GM21737 (cell line): ENCODE data around the gene ARHGEF7.
"Not testable (repeated sequence)": the region's sequence is repeated elsewhere in the genome, so short reads cannot be mapped to it uniquely, and the experiment has no call there.

Source experiments
- ATAC-seq: cut with Tn5 transposase; IDR thresholded peaks from one replicate; pipeline ENCODE4 v1.9.1; 2021; ENCODE audit warnings: mild to moderate bottlenecking, moderate library complexity; ENCODE audit not compliant: unreplicated experiment

ARHGEF7 gene, protein sequence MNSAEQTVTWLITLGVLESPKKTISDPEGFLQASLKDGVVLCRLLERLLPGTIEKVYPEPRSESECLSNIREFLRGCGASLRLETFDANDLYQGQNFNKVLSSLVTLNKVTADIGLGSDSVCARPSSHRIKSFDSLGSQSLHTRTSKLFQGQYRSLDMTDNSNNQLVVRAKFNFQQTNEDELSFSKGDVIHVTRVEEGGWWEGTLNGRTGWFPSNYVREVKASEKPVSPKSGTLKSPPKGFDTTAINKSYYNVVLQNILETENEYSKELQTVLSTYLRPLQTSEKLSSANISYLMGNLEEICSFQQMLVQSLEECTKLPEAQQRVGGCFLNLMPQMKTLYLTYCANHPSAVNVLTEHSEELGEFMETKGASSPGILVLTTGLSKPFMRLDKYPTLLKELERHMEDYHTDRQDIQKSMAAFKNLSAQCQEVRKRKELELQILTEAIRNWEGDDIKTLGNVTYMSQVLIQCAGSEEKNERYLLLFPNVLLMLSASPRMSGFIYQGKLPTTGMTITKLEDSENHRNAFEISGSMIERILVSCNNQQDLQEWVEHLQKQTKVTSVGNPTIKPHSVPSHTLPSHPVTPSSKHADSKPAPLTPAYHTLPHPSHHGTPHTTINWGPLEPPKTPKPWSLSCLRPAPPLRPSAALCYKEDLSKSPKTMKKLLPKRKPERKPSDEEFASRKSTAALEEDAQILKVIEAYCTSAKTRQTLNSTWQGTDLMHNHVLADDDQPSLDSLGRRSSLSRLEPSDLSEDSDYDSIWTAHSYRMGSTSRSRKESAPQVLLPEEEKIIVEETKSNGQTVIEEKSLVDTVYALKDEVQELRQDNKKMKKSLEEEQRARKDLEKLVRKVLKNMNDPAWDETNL

DNA sequence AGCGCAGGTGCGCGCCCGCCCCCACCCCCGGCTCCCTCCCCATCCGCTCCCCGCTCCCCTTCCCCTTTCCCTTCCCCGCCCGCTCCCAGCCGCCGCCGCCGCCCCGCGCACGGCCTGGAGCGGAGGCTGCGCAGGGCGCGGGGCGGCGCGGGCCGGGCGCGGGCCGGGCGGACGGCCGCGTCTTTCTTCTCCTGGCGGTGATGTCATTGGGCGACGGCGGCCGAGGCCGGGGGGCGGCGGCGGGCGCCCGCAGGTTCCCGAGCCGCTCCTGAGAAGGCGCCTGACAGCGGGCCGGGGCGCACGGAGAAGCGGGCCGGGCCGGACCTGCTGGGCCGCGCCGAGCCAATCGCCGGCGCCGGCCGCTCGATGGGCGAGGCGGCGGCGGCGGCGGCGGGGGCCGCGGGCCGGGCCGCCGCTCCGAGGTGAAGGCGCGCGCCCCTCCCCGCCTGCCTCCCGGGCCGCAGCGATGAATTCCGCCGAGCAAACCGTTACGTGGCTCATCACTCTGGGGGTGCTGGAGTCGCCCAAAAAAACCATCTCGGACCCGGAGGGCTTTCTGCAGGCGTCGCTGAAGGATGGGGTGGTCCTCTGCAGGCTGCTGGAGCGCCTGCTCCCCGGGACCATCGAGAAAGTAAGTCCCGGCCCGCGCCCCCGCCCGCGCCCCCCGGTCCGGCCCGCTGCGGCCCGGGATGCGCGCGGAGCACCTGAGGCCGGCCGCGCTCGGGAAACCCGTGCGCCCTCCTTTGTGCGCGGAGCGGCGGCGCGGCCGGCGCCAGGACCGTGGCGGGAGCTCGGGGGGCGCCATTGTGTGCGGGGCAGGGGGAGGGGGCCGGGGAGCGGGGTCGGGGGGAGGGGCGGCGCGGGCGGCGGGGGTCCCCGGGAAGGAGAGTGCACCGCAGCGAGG lies at the start of gene ARHGEF7:
Gene ARHGEF7 (plus strand): TSS at position 250 of the 904 bp plus-strand sequence. CDS start 217 bp downstream, at position 467.
- no peak for ATAC-seq

DNA sequence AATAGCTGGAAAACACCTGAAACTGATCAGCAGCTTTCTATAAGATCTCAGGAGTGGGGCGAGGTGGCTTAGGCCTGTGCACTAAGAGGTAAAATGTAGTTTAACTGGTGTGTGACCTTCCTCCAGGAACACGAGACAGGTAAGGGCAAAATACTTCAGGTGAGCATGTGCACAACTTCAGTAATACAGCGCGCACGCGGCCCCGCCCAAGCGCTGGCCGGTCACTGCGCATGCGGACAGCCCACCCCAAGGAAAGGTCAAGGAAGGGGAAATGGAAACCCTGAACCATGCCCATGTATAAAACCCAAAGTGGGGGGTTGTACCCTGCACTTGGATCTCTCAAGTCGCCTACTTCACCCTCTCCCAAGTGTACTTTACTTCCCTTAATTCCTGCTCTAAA lies 49.4 kb upstream of the ARHGEF7 start:
- ATAC-seq: no peak

DNA sequence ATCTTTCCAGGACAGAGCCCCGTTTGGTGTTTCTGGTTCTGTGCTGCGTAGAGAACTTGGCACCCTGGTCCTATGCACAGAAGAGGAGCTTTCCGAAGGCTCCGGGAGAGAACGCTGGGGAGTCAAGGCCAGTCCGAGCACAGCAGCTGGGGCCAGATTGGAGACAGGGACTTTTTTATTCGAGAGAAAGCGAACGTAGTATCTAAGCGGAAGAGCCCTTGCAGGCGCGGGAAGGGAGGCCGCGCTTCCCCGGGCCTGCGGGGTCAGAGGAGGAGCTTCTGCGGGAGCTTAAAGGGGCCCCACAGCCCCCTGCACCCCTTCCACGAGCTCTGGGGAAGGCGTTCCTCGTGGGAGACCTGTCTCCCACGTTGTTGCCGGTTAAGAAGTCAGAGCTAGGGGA lies 48.6 kb upstream of the ARHGEF7 start:
- ATAC-seq: no peak

DNA sequence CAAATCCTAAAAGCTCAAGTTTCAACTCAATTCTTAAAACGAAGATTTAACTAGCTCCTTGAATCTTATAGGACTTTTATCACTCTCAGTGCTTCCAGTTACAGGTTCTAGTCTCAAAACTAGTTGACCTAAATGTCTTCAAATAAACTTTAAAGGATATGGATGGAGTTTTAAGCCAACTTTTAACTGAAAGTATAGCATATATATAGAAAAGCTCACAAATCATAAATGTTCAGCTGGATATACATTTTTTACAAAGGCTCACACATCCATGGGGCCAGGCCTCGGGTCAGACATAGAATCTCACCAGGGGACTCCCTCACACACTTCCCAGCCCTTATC lies 47.1 kb upstream of the ARHGEF7 start:
- no peak for ATAC-seq

DNA sequence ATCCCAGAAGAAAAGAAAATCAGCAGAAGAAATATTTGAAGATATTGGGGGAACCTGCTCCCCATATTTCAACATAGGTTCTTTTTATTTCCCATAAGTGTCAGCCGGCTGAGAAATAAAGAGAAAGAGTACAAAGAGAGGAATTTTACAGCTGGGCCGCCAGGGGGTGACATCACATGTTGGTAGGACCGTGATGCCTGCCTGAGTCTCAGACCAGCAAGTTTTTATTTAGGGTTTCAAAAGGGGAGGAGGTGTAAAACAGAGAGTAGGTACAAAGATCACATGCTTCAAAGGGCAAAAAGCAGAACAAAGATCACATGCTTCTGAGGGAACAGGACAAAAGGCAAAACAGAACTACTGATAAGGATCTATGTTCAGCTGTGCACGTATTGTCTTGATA lies 44.0 kb upstream of the ARHGEF7 start:
- ATAC-seq: not testable (repeated sequence)

DNA sequence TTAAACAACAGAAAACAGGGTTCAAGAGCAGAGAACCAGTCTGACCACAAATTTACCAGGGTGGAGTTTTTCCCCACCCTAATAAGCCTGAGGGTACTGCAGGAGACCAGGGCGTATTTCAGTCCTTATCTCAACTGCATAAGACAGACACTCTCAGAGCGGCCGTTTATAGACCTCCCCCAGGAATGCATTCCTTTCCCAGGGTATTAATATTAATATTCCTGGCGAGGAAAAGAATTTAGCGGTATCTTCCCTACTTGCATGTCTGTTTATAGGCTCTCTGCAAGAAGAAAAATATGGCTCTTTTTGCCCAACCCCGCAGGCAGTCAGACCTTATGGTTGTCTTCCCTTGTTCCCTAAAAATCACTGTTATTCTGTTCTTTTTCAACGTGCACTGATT lies 43.6 kb upstream of the ARHGEF7 start:
- ATAC-seq: not testable (repeated sequence)

DNA sequence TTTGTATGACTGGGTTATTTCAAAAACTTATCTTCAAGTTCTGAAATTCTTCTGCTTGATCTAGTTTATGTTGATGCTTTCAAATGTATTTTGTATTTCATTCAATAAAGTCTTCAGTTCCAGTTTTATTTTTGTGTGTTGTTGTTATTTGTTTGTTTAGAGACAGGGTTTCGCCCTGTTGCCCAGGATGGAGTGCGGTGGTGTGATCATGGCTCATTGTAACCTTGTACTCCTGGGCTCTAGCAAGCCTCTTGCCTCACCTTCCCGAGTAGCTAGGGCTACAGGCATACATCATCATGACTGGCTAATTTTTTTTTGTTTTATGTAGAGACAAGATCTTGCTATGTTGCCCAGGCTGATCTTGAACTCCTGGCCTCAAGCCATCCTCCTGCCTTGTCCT lies 40.3 kb upstream of the ARHGEF7 start:
- ATAC-seq: no peak

DNA sequence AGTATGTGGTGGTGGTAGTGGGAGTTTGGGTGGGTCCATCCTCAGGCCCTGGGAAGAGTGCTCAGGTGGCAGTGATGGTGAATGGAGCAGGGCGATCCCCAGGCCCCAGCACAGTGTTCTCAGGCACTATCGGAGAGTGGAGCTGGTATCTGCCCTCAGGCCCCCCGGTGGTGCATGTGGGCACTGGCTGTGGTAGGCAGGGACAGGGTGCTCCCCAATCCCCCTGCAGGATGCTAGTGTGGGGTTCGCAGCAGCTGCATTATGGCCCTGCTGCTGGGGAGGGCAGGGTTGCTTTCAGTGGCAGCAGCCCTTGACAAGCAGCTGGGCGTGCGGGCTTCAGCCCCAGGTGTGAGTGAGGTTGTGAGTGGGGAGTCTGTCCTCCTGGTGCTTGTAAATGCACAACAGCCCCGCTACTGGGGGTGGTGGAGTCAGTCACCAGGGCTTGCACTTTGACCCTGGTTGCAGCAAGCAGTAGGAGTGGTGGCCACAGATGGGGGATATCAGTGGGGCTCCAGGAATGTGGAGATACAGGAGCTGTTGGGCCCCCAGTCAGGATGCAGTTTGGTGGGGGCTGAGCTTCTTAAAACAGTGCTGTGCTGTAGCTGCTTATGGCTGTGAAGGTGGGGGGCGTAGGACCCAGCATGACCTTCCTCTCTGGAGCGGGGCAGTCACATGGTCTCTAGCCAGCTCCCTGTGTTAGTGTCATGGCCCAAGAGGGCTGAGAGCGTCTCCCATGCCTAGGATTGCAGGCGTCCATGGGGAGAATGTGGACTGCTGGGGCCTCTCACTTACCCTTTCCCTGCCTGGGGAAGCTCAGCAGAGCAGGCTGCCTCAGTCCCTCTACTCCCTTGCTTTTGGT lies 38.7 kb upstream of the ARHGEF7 start:
- no peak for ATAC-seq

DNA sequence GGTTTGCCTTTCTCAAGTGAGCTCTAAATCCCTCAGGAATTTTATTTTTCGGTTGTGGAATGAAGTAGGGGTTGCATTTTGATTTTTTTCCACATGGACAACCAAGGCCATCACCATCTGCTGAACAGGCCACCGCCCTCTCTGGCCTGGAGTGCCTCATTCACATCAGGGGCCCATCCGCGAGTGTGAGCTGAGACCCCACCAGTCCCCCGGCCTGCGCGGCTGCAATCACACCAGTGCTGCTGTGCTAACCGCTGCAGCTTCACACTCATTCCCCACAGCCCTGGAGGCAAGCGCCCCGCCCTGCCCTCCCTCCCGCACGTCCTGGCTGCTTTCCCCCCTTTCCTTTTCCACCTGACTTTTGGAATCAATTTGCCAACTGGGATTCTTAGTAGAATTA lies 35.7 kb upstream of the ARHGEF7 start:
- ATAC-seq: no peak

DNA sequence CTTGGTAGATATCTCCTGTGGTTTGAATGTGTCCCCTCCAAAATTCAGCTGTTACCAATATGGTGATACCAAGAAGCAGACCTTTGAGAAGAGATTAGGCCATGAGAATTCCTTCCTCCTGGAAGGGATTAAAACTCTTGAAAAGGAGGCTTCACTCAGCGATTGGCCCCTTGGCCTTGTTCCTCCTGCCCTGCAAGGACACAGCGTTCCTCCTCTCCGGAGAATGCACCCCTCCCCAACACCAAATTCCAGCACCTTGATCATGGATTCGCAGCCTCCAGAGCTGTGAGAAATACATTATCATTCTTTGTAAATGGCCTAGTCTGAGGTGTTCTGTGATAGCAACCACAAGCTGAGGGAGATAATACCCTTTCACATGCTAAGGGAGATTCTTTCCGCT lies 34.5 kb upstream of the ARHGEF7 start:
- no peak for ATAC-seq

DNA sequence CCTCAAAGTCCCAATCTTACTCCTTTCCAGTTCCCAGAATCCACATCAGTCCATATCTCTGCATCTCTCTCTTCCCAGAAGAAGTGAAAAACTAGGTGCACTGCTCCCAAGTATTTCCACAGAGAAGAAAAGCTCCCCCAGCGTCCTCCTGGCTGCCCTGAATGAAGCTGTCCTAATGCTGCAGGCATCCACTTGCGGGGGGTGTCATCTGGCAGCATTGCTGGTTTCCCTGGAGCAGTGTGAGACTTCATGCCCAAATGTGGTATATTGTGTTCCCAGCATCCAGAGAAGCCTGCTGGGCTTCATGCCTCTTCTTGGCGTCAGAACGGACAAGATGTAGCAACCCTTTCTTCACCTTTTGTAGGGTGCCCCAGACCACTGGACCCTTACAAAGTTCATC lies 32.9 kb upstream of the ARHGEF7 start:
- ATAC-seq: no peak

DNA sequence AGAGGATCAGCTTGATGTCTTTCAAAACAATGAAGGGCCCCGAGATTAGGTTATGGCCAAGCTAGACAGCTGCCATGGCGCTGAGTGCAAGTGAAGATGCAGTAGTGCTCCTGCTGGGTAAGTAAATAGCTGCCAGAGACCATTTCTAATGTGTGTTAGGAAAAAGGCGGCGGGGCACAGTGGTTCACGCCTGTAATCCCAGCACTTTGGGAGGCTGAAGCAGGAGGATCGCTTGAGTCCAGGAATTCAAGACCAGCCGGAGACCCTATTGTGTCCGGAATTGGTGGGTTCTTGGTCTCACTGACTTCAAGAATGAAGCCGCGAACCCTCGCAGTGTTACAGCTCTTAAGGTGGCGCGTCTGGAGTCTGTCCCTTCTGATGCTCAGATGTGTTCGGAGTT lies 32.3 kb upstream of the ARHGEF7 start:
- not testable (repeated sequence) for ATAC-seq

DNA sequence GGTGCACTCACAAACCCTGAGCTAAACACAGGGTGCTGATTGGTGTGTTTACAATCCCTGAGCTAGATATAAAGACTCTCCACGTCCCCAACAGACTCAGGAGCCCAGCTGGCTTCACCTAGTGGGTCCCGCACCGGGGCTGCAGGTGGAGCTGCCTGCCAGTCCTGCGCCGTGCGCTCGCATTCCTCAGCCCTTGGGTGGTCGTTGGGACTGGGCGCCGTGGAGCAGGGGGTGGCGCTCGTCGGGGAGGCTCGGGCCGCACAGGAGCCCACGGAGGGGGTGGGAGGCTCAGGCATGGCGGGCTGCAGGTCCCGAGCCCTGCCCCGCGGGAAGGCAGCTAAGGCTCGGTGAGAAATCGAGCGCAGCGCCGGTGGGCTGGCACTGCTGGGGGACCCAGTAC lies 31.4 kb upstream of the ARHGEF7 start:
- not testable (repeated sequence) for ATAC-seq

DNA sequence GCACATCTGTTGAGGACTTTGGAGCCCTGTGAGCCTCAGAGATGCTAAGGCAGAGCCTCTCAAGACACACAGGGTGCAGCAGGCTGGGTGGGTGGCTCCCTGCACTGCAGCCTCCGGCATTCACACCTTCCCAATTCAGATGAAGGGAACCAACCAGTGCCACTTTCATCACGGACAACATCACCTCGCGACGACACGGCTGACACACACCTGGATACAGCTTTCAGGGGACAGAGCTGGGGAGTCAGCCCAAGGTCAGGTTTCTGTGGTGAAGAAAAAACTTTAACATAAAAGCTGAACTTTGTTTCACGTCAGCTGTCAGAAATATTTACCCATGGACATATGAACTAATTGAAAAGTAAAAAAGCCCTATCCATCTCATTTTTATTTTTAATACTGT lies 24.9 kb upstream of the ARHGEF7 start:
- ATAC-seq: no peak

DNA sequence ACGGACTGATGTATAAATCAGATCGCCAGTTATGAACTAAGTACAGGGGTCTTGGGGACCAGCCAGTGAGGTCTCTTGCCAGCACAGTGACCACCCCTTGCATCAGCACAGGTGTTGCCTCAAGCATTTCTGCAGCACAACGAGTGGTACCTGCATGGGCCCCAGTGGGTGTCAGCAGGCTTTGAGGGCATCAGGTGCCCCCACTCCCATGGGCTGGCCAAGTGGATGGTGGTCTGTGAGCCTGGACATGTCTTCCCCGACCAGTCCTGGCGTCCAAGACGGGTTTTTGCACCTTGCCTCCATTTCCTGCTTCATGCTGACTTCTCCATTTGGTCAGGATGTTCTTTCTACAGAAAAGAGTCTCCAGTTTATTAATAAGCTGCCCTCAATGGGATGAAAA lies 22.4 kb upstream of the ARHGEF7 start:
- no peak for ATAC-seq

DNA sequence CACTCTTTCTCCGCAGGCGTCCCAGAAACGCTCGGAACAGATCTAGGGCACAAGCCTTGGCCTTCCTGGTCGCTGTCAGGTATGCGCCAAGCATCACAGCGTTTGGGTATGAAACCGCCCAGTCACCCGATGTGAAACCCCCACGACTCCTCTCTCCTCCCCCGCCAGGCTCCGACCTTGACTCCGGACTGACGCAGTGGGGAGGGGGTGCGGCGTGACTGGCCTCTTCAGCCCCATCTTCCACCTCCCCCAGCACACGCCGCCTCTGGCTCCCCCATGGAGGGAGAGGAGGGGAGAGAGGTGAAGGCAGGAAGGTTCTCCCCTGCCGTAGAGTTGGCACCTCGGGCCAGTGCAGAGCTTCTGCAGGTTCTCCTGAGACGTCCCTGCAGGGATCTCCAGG lies 22.0 kb upstream of the ARHGEF7 start:
- no peak for ATAC-seq

DNA sequence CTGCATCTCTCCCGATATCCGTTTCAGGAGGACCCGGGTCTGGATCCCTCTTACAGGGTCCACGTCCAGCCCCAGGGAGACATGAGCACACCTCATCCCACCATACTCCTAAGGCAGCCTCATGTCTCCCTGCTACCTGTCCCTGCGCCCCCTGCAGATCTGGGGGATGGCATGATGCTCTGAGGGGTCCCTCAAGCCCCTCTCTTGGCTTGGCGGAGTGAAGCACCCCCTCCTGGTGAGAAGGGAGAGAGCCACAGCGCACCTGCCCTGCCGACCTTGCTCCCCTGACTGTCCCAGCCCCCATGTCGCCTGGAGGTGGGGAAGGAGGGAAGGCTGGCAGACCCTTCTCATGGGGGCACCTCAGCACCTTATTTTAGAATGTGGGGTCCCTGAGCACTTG lies 21.5 kb upstream of the ARHGEF7 start:
- no peak for ATAC-seq

DNA sequence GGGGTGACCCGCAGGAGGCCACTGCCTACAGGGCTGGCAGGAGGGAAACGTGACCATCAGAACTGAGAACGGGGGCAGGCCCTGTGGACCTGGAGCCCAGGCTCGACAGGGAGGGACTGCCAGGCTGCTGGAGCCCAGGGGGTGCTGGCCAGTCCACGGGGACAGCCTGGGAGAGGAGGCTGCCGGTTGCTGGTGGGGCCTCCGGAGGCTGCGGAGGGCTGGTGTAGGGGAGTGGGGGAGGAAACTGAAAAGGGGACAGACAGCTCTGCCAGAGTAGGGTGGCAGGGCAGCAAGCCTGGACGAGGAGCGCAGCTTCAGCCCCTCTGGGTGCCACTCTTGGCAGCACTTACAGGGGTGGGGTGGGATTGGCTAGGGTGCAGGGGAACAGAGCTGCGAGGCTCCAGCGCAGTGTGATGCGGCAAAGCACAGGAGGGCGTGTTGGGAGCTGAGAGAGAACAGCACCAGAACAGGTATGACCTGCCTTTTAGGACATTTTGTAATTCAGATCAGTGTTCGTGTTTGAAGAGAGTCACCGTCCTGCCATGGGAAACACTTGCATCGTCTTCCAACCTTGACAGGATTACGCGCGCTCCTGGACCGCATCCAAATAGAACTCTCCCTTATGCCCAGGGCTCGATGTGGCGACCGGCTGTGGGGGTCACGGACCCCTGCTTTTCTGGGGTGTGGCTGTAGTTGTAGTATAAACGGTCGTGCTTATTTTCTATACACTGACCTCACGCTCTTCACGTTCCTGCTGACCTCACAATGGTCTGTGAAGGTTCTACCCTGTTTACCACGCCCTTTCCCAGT lies 19.9 kb upstream of the ARHGEF7 start:
- ATAC-seq: no peak

DNA sequence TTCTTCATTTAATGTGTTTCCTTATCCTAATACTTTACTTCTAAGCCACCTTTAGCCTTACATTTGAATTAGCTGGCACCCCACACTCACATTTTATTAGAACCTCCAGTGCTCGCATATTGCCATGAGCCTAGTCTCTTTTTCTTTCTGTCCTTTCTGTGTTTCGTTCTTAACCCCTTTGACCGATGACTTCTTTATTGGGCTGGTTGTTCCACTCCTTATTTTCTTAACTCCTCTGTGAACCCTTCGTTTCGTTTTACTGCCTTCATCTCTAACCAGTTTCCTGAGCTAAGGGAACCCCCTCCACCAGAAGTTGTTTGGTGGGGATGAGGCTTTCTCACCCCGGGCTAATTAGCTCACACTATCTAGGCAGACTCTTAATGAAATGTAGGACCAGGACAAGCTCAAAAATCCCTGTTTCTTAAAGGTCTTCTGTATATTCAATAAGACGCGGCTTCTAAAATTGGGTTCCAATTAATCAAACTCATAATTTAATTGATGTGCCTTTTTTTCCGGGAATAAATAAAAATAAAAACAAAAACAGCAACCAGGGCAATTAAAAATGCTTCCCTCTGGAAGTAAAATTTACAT lies 19.1 kb upstream of the ARHGEF7 start:
- ATAC-seq: no peak
